GM21786 (cell line): ENCODE measurements around the gene WDR37.
A peak's percentile ranks its signal among the peaks of the same experiment; 100 is the strongest.
"Not testable (repeated sequence)": the region's sequence is repeated elsewhere in the genome, so short reads cannot be mapped to it uniquely, and the experiment has no call there.

ENCODE experiments used
- ATAC-seq: cut with Tn5 transposase; IDR thresholded peaks from one replicate; pipeline ENCODE4 v1.9.1; 2021; ENCODE audit not compliant: unreplicated experiment

The WDR37 gene

GRCh38 chr10:1102831-1103230 is 46.6 kb downstream of the WDR37 start:
- no peak for ATAC-seq

- no peak for ATAC-seq
These were observed 47.4 kb downstream of the WDR37 start for GRCh38 chr10:1103551-1103950.

DNA sequence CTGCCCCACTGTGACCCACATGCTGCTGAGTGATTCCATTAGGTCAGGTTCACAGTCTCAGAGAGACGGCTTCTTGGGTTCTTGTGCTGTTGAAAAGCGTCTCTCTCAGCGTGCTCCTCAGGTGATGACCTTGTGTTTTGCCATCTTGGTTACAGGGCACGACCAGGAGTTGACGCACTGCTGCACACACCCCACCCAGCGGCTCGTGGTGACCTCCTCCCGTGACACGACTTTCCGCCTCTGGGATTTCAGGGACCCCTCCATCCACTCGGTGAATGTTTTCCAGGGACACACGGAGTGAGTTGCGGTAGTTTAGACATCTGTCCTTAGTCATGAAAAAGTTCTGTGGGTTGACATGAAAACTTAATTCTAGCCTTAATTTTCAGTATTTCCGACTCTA is 48.8 kb downstream of the WDR37 start:
- ATAC-seq = no peak

- ATAC-seq = no peak
These were observed 50.8 kb downstream of the WDR37 start for GRCh38 chr10:1107004-1107403.

- ATAC-seq = no peak
These were observed 51.5 kb downstream of the WDR37 start for GRCh38 chr10:1107679-1108078.

GRCh38 chr10:1109795-1110673 is 53.8 kb downstream of the WDR37 start:
- peak; percentile 81 for ATAC-seq

GRCh38 chr10:1110674-1111119 is 54.5 kb downstream of the WDR37 start:
- ATAC-seq = no peak

- no peak for ATAC-seq
These were observed 58.1 kb downstream of the WDR37 start for GRCh38 chr10:1114315-1114714.

DNA sequence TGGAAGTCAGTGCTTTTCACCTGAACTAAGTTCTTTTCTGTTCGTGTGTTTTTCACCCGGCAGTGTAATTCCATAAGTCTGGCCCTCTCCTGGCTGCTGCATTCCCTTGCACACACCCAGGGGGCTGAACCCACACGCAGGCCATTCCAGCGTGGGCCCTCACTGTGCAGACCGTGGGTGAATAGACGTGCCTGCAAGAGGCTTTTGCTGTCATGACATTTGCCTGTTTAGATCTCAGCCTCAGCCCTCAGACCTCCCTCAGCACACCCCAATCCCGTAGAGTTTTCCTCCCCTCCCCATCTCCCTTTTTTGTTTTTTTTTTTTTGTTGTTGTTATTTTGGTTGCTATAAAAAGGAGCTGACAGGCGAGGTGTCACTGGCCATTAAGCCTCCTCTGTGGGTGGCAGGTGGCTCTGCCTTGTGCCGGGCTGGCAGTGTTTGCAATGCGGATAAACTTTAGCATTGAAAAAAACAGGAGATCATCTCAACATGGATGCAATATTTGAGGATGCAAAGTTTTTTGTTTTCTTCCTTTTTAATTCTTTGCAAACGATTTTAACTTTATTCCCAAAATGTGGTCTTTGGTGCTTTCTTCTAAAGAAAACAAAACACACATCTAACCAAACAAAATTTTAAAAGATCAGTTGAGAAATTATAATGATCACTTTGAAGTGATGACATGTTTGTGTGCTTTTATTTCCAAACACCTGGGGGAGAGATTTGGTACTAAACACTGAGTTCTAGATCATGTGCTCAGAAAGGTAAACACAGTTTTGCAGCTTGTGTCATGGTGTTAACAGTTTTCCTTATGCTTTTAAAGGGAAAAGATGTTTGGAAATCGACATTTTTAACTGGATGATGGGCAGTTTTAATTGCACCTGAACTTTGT is 58.8 kb downstream of the WDR37 start:
- ATAC-seq = no peak

DNA sequence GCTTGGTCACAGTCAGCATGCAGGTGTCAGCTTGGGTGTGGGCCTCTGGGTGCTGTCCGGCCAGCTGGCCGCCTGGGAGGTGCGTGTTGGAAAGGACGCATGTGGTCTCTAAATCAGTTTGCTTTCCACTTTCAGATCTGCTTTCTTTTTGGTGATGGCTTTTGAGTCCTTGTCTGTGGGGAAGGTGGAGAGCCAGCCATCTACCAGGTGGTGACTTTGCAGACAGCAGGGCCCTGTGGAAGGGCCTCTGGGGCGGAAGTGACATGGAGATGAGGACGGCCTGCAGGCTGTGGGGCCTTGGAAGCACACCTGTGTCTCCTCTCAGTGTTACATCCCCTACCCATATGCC is 59.4 kb downstream of the WDR37 start:
- ATAC-seq = no peak

GRCh38 chr10:1116051-1116450 is 59.9 kb downstream of the WDR37 start:
- ATAC-seq = no peak

- ATAC-seq = no peak
These were observed 60.6 kb downstream of the WDR37 start for GRCh38 chr10:1116696-1117280.

DNA sequence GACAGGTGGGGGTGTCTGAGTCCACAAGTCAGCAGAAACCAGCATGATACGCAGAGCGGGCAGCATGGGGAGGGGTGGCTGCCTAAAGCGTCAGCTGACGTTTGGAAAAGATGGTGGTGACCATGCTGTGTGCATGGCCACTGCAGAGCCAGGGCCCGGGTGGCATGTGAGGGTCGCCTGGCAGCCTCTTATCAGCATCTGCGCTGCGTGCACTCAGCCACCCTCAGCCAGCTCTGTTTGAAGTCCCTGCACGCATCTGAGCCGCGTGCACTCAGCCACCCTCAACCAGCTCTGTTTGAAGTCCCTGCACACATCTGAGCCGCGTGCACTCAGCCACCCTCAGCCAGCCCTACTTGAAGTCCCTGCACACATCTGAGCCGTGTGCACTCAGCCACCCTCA is 61.5 kb downstream of the WDR37 start:
- ATAC-seq = no peak

DNA sequence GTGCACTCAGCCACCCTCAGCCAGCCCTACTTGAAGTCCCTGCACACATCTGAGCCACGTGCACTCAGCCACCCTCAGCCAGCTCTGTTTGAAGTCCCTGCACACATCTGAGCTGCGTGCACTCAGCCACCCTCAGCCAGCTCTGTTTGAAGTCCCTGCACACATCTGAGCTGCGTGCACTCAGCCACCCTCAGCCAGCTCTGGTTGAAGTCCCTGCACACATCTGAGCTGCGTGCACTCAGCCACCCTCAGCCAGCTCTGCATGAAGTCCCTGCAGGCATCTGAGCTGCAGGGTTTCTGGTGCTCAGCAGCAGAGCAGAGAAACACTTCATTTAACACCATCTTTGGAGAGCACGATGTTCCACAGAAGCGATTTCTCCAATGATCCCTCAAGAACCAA is 62.1 kb downstream of the WDR37 start:
- not testable (repeated sequence) for ATAC-seq

DNA sequence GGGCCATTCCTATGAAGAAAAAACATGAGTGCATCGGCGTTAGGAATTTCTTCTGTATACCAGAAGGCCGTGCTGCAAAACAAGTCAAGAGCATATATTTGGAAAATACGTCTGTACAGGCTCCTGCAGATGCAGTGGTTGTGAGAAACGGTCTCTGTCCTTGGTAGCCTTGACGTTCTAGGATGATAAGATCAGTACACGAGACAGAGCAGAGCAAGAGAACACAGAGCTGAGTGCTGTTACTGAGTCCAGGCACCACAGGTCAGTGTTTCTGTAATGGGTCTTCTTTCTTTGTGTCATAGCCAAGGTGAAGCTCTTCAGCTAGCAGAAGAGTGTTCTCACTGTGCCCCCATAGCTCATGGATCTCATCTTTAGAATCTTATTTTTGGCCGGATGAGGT is 62.8 kb downstream of the WDR37 start:
- ATAC-seq = no peak

DNA sequence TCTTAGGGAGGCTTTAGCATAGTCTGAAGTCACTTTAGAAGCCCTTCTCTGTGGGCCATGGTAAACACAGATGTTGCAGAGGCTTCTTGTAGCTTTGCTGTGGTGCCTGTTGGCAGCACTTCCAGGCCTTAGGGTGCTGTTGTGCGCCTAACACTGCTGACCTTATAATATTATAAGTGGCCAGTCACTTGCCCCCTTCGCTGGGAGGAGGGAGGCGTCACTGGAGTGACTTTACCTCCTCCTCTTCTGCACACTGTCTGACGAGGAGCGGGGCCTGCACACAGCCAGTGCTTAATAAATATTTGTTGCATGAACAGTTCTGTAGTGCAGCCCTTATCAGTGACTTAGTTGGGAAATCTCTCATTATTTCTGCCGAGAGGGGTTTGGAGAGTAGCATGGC is 63.3 kb downstream of the WDR37 start:
- no peak for ATAC-seq

DNA sequence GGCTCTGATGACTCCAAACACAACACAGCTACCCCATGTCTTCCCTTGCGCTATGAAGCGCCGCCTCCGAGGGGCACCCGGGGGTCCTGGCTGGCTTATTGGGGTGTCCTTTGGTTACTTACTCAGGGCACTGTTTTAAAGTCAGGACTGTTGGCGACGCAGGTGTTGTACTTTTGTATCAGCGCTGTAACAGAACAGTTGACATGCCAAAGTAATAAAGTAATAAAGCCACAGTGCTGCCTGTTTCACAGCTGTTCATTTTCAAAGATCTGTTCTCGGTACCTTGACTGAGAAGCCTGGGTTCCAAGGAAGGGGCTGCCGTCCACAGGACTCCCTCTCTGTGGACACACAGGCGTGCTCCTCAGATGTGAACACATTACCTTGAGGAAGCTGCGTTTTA is 64.1 kb downstream of the WDR37 start:
- ATAC-seq = no peak

DNA sequence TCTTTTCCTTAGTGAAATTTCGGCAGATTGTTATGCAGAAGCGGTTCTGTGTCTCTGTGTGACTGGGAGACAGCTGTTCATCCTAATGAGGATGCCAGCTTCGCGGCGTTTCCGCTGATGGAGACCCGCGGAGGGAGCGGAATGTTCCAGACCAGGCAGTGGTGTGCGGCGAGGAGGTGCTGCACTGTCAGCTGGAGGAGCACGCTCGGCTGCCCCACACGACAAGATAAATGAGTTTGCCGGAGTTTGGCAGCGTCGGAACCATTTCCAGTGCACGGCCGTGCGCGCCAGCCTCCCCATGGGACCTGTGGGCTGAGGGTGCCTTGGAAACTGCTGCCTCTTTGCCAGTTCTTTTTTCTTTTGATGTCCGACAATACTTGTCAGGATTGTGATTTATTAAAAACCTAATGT is 64.6 kb downstream of the WDR37 start:
- ATAC-seq = no peak

DNA sequence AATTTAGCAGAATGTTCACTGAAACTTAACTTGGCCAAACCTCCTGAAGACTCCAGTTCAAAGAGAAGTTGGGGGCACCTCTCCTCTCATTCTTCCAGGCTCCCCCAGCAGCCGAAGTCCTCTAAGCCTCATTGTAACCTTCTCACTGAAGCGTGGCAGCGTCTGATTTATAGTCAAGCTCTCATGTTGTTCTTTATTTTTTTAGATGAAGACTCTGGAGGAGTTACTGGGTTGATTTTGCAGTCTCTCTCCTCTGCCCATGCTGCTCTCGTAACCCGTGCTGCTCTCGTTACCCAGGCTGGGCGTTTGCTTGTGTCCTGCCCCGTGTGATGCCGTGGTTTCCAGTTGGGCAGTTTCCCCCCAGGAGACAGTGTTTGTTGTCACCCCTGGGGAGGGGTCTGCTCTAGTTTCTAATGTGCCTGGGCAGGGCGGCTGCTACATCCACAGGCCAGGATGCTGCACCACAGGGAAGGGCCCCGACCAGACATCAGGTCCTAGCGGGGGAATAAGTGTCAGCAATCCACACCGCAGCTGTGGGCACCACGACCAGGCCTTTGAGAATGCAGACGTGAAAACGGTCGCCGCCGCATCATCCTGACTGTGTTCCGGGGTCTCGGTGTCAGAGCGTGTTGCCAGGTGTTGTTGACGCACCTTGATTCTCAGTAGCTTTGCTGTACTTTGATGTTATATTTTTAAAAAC is 65.2 kb downstream of the WDR37 start:
- no peak for ATAC-seq

DNA sequence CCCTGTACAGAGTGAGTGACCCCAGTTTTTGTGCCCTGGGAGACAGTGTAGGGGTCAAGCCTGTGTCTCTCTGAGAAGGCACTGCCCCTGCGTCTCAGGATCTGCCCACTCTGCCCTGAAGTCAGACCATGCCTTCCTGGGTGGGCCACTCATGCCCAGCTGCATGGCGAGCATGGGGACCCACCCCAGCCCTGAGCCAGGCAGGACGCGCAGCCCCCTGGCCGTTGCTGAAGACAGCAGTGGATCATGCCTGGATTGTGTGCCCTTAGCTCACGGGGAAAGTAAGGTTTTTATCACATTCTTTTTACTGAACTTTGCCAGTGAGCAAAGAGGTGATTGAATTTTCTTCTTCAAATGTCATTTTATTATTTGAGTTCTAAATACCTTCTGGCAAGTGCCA is 66.2 kb downstream of the WDR37 start:
- no peak for ATAC-seq

- ATAC-seq = no peak
These were observed 67.0 kb downstream of the WDR37 start for GRCh38 chr10:1123198-1123597.
